ENCODE measurements around the gene HTR7. TPM values are rescaled to one million over a fixed set of nuclear protein-coding genes. Genes with fewer than 3 reads are reported as not detected.

The HTR7 gene
- total and polyA plus RNA-seq, 9 of the 15 experiments (the other 6 are each of a cell fraction or from before 2014, with no cell fraction given) = 0.07 to 0.33 (median 0.18) TPM

DNA sequence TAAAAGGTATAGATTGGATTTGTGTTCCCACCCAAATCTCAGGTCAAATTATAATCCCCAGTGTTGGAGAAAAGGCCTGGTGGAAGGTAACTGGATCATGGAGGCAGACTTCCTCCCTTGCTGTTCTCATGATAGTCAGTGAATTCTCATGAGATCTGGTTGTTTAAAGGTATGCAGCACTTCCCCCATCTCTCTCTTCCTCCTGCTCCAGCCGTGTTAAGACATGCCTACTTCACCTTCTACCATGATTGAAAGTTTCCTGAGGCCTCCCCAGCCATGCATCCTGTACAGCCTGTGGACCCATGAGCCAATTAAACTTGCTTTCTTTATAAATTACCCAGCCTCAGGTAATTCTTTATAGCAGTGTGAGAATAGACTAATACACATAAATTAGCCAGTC, 39.1 kb downstream of the HTR7 start:
- Histone ChIP-seq H3K9me3 (replicated peaks; ENCODE audit: control insufficient read depth, insufficient read depth, low read depth, low read length) (no peaks in the 10 kb centered on the region), H3K4me2 (ENCODE audit: insufficient read depth, low read length) (no peak overlapping the region), H3K27ac (ENCODE audit: extremely low read depth, low read depth, low read length) (no peak overlapping the region), H3K4me1 (replicated peaks in 1 of 2; ENCODE audit: control insufficient read depth in 2 of 2, insufficient read depth in 2 of 2, low read length in 2 of 2) (no peaks in the 10 kb centered on the region), H3K4me3 (no peak overlapping the region), H3K9ac (ENCODE audit: insufficient read depth in 1 of 2, low read depth in 2 of 2, low read length in 2 of 2) (no peak overlapping the region), H3K27me3 (ENCODE audit: control insufficient read depth in 2 of 2, insufficient read depth in 2 of 2, low read length in 2 of 2) (no peaks in the 10 kb centered on the region), H4K20me1 (replicated peaks; ENCODE audit: control insufficient read depth, insufficient read depth, low read length) (no peaks in the 10 kb centered on the region), H2AFZ (ENCODE audit: low read depth, low read length) (no peak overlapping the region), H3K36me3 (ENCODE audit: control insufficient read depth, insufficient read depth, low read length) (no peaks in the 10 kb centered on the region), H3K9me1 (ENCODE audit: control insufficient read depth, insufficient read depth, low read length) (no peaks in the 10 kb centered on the region), H3K79me2 (ENCODE audit: control insufficient read depth, insufficient read depth, low read length) (no peaks in the 10 kb centered on the region)
- 0% methylated on average over 1 of the region's 1 CpG for WGBS (ENCODE audit: insufficient coverage, low coverage, missing lambda C conversion rate)
- ChIA-PET CTCF (ENCODE audit: low intra/inter-chr PET ratio) (no interaction called here), POLR2A (no interaction called here)
- no peak for ATAC-seq
- in situ Hi-C loops (cut with MboI) = no loop called here
- no peak for DNase-seq (ENCODE audit: extremely low read depth in 1 of 4, low spot score in 3 of 4)
- no TSS peak for BruUV-seq (replicated peaks)
- intact Hi-C loops (cut with micrococcal nuclease) = no loop called here
- no peak for FAIRE-seq
- no peak for TF ChIP-seq MAFG (tag; conservative IDR thresholded peaks at IDR 0.05)
- TF ChIP-seq TAL1 (IDR thresholded peaks at IDR 0.05) = no peak
- no peak for TF ChIP-seq TEAD1 (CRISPR knock-in tag; IDR thresholded peaks at IDR 0.05)
- no peak for TF ChIP-seq TAF15 (IDR thresholded peaks at IDR 0.05; ENCODE audit: low read depth, low read length)
- no peak for TF ChIP-seq CBFA2T2 (conservative IDR thresholded peaks at IDR 0.05)
- TF ChIP-seq BRF1 (IDR thresholded peaks at IDR 0.05; ENCODE audit: borderline replicate concordance, extremely low read depth, insufficient read length) = no peak
- no peak for TF ChIP-seq RBFOX2 (IDR thresholded peaks at IDR 0.05; ENCODE audit: low read depth, low read length)
- no peak for TF ChIP-seq NFXL1 (CRISPR knock-in tag; IDR thresholded peaks at IDR 0.05)
- TF ChIP-seq BMI1 (IDR thresholded peaks at IDR 0.05; ENCODE audit: low read length) = no peak
- TF ChIP-seq, protein P1, sequence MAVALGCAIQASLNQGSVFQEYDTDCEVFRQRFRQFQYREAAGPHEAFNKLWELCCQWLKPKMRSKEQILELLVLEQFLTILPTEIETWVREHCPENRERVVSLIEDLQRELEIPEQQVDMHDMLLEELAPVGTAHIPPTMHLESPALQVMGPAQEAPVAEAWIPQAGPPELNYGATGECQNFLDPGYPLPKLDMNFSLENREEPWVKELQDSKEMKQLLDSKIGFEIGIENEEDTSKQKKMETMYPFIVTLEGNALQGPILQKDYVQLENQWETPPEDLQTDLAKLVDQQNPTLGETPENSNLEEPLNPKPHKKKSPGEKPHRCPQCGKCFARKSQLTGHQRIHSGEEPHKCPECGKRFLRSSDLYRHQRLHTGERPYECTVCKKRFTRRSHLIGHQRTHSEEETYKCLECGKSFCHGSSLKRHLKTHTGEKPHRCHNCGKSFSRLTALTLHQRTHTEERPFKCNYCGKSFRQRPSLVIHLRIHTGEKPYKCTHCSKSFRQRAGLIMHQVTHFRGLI (CRISPR knock-in tag; IDR thresholded peaks at IDR 0.05) = no peak
- TF ChIP-seq HLTF (IDR thresholded peaks at IDR 0.05) = no peak
- no peak for TF ChIP-seq ZNF316 (IDR thresholded peaks at IDR 0.05)
- TF ChIP-seq MCM2 (IDR thresholded peaks at IDR 0.05; ENCODE audit: low read depth) = no peak
- TF ChIP-seq, protein P2, sequence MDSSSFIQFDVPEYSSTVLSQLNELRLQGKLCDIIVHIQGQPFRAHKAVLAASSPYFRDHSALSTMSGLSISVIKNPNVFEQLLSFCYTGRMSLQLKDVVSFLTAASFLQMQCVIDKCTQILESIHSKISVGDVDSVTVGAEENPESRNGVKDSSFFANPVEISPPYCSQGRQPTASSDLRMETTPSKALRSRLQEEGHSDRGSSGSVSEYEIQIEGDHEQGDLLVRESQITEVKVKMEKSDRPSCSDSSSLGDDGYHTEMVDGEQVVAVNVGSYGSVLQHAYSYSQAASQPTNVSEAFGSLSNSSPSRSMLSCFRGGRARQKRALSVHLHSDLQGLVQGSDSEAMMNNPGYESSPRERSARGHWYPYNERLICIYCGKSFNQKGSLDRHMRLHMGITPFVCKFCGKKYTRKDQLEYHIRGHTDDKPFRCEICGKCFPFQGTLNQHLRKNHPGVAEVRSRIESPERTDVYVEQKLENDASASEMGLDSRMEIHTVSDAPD (CRISPR knock-in tag; IDR thresholded peaks at IDR 0.05) = no peak
- TF ChIP-seq, protein P3, sequence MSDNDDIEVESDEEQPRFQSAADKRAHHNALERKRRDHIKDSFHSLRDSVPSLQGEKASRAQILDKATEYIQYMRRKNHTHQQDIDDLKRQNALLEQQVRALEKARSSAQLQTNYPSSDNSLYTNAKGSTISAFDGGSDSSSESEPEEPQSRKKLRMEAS (CRISPR knock-in tag; IDR thresholded peaks at IDR 0.05) = no peak
- TF ChIP-seq, protein P4, sequence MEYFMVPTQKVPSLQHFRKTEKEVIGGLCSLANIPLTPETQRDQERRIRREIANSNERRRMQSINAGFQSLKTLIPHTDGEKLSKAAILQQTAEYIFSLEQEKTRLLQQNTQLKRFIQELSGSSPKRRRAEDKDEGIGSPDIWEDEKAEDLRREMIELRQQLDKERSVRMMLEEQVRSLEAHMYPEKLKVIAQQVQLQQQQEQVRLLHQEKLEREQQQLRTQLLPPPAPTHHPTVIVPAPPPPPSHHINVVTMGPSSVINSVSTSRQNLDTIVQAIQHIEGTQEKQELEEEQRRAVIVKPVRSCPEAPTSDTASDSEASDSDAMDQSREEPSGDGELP (CRISPR knock-in tag; IDR thresholded peaks at IDR 0.05; ENCODE audit: borderline replicate concordance) = no peak

All from K562 (cell line).